ENCODE measurements around the gene AMFR.

DNA sequence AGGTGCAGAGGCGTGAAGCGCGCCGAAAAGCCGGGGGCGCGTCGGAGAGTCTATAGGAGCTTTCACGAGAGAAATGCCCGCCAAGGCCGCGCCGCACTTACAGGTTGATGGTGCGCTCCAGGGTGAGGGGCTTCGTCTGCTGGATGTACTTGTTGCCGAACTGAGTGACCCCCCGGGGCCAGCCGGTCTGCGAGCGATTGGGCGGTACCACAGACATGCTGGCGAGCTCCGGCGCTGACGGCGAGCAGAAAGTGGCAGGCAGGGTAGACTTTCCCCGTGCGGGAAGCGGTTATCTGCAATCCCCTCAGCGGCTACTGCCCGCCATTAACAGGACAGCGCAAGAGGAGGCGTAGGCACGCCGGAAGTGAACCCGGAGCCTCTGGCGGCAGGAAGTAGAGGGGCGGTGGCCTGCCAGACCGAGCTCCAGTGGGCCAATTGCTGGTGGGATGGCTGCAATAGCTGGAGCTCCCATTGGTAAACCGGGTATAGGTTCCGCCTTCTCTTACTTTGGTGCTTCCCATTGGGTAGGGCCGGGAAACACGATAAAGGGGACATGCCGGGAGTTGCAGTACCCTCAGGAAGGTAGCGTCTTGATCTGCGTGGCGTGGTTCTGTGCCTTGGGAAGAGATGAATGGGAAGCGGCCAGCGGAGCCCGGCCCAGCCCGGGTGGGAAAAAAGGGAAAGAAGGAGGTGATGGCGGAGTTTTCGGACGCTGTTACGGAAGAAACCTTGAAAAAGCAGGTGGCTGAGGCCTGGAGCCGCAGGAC, 25.8 kb upstream of the AMFR start, which contains the start of the genes NUDT21 and OGFOD1:
- TF ChIP-seq, protein P1, sequence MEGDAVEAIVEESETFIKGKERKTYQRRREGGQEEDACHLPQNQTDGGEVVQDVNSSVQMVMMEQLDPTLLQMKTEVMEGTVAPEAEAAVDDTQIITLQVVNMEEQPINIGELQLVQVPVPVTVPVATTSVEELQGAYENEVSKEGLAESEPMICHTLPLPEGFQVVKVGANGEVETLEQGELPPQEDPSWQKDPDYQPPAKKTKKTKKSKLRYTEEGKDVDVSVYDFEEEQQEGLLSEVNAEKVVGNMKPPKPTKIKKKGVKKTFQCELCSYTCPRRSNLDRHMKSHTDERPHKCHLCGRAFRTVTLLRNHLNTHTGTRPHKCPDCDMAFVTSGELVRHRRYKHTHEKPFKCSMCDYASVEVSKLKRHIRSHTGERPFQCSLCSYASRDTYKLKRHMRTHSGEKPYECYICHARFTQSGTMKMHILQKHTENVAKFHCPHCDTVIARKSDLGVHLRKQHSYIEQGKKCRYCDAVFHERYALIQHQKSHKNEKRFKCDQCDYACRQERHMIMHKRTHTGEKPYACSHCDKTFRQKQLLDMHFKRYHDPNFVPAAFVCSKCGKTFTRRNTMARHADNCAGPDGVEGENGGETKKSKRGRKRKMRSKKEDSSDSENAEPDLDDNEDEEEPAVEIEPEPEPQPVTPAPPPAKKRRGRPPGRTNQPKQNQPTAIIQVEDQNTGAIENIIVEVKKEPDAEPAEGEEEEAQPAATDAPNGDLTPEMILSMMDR (IDR thresholded peaks at IDR 0.05), result no peak
- TF ChIP-seq POLR2A (IDR thresholded peaks at IDR 0.05), result peak; percentile 35 to 42
- peak; percentile 59 for TF ChIP-seq POLR2AphosphoS5 (IDR thresholded peaks at IDR 0.05)
- TF ChIP-seq EP300 (IDR thresholded peaks at IDR 0.05), result no peak
